ENCODE data around the gene CNN3. TPM values are rescaled to one million over a fixed set of nuclear protein-coding genes. Genes with fewer than 3 reads are reported as not detected.

CNN3 gene
- total RNA-seq, 3 donors from 2014 or later: 146 to 330 (median 195) TPM

DNA sequence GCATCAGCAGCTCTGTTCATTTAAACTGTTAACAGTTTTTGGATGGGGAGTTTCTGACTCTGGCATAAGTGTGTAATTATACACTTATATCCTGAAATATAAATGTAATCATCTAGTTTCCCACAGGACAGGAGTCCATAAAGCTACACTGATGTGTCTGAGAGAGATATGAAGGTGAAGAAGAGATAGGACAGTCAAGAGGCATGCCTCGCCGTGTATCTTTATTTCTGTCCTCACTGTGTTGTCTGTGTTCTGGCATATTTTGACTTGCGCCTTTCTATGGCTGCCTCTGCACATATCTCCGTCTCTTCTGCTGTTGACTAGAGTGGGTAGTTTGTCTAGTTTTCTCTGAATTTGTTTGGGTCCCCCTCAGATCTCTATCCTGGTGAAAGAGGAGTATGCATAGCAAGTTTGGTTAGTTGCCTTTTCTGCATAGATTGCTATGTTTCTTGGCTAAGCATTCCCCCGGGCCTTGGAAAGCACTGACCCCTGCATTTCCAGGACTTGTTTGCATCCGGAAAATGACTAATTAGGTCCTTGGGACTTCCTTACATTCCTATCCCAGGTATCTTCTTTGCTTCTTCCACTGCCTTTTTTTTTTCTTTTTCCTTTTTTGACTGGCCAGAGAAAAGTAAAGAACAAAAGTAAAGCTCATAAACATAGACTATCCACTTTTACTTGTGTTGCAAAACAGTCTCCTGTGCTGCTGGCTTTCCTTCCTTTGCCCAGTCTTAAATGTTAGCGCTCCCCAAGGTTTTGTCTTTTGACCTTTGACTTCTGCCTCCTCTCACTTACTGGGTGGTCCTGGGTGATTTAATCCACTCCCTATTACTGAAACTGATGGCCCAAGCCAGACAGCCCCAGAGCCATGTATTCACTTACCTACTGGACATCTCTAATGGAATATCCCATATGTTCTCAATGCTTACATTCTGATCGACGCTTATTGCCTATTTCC lies 27.6 kb upstream of the CNN3 start:
- Histone ChIP-seq H3K36me3 (no peaks in the 10 kb centered on the region), H3K9me3 (no peaks in the 10 kb centered on the region), H3K27ac (peak overlapping the region in 1 of 2 donors; percentile 49), H3K4me3 (no peak overlapping the region), H3K27me3 (no peaks in the 10 kb centered on the region), H3K4me1 (no peaks in the 10 kb centered on the region)
- TF ChIP-seq CTCF (IDR thresholded peaks at IDR 0.05): no peak
- TF ChIP-seq POLR2AphosphoS5 (IDR thresholded peaks at IDR 0.05): no peak
- TF ChIP-seq POLR2A (IDR thresholded peaks at IDR 0.05): no peak
- DNase-seq (ENCODE audit: low spot score in 2 of 2): no peak
- intact Hi-C loops (cut with DNase I; ENCODE audit: low total_unique reads): no loop called here

DNA sequence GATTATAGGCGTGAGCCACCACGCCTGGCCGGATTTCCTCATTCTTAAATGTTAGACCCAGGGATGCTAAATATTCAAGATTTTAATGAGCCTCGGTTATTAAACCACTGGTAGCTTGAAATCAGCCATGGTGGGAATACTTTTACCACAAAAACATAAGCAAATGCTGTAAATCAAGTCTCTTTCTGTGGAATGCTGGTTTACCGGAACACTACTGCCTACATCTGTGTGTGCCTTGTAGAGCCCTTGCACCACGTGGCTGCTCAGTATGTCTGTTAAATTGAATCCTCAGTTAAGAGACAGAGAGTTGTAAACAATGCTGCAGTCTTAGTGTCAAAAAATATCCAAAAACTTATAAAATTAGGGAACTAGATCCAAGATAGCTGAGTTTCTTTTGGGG lies 26.8 kb upstream of the CNN3 start:
- no peak overlapping the region for H3K4me3 ChIP-seq
- no peaks in the 10 kb centered on the region for H3K4me1 ChIP-seq
- no peak for DNase-seq (ENCODE audit: low spot score in 2 of 2)

GRCh38 chr1:94953107-94953506 lies 26.2 kb upstream of the CNN3 start:
- intact Hi-C loops (cut with DNase I; ENCODE audit: low total_unique reads): no loop called here
- Histone ChIP-seq H3K27ac (no peak overlapping the region), H3K36me3 (no peaks in the 10 kb centered on the region), H3K9me3 (no peaks in the 10 kb centered on the region), H3K4me1 (no peaks in the 10 kb centered on the region), H3K27me3 (no peaks in the 10 kb centered on the region), H3K4me3 (no peak overlapping the region)
- TF ChIP-seq POLR2A (IDR thresholded peaks at IDR 0.05) (no peak), POLR2AphosphoS5 (IDR thresholded peaks at IDR 0.05) (no peak), CTCF (IDR thresholded peaks at IDR 0.05) (no peak)
- DNase-seq (ENCODE audit: low spot score in 2 of 2): no peak

More for the DNA sequence above, 26.8 kb upstream of the CNN3 start:
- TF ChIP-seq CTCF (IDR thresholded peaks at IDR 0.05) (no peak), POLR2A (IDR thresholded peaks at IDR 0.05) (no peak)
- no peaks in the 10 kb centered on the region for H3K27me3 ChIP-seq
- H3K9me3 ChIP-seq: no peaks in the 10 kb centered on the region
- no peak overlapping the region for H3K27ac ChIP-seq
- intact Hi-C loops (cut with DNase I; ENCODE audit: low total_unique reads): no loop called here
- H3K36me3 ChIP-seq: no peaks in the 10 kb centered on the region

- no peaks in the 10 kb centered on the region for H3K9me3 ChIP-seq
- no peak overlapping the region for H3K27ac ChIP-seq
- no peaks in the 10 kb centered on the region for H3K27me3 ChIP-seq
- H3K4me3 ChIP-seq: no peak overlapping the region
- H3K36me3 ChIP-seq: no peaks in the 10 kb centered on the region
- intact Hi-C loops (cut with DNase I; ENCODE audit: low total_unique reads): no loop called here
- DNase-seq (ENCODE audit: low spot score in 2 of 2): no peak
- H3K4me1 ChIP-seq: no peaks in the 10 kb centered on the region
- no peak for TF ChIP-seq POLR2AphosphoS5 (IDR thresholded peaks at IDR 0.05)
- TF ChIP-seq POLR2A (IDR thresholded peaks at IDR 0.05): no peak
- TF ChIP-seq CTCF (IDR thresholded peaks at IDR 0.05): no peak
These were observed 25.6 kb upstream of the CNN3 start for GRCh38 chr1:94952539-94952938.

GRCh38 chr1:94951509-94952208 lies 24.7 kb upstream of the CNN3 start:
- TF ChIP-seq POLR2A (IDR thresholded peaks at IDR 0.05): no peak
- TF ChIP-seq CTCF (IDR thresholded peaks at IDR 0.05): no peak
- TF ChIP-seq POLR2AphosphoS5 (IDR thresholded peaks at IDR 0.05): peak in 1 of 3 donors; percentile 15
- DNase-seq (ENCODE audit: low spot score in 2 of 2): peak in 1 of 2 donors; percentile 25
- Histone ChIP-seq H3K27ac (no peak overlapping the region), H3K27me3 (no peaks in the 10 kb centered on the region), H3K9me3 (no peaks in the 10 kb centered on the region), H3K4me3 (no peak overlapping the region), H3K36me3 (no peaks in the 10 kb centered on the region), H3K4me1 (no peaks in the 10 kb centered on the region)
- intact Hi-C loops (cut with DNase I; ENCODE audit: low total_unique reads): no loop called here

All from breast epithelium (tissue), 4 donors.